HFFc6 (cell line): Measurements from ENCODE around the gene LRFN5. TPM values are rescaled to one million over a fixed set of nuclear protein-coding genes. Genes with fewer than 3 reads are reported as not detected.

Experiments used
- DNase-seq: peaks from one replicate; pipeline ENCODE4 v3.0.0-alpha.2; 2018
- H3K27ac Mint-ChIP-seq: 2 replicates; pipeline ENCODE4 v1.8.0; 2020; ENCODE audit warnings: mild to moderate bottlenecking, mixed read lengths
- H3K27me3 Mint-ChIP-seq: 2 replicates; pipeline ENCODE4 v1.8.0; 2021; ENCODE audit warnings: mild to moderate bottlenecking, moderate library complexity, mixed read lengths; ENCODE audit not compliant: insufficient read depth
- H3K36me3 Mint-ChIP-seq: 2 replicates; pipeline ENCODE4 v1.8.0; 2021; ENCODE audit warnings: low read depth, mixed read lengths
- H3K4me1 Mint-ChIP-seq: 2 replicates; pipeline ENCODE4 v1.8.0; 2020; ENCODE audit warnings: low read depth, mixed read lengths
- H3K4me3 Mint-ChIP-seq: 2 replicates; pipeline ENCODE4 v1.8.0; 2020; ENCODE audit warnings: mild to moderate bottlenecking, moderate library complexity, mixed read lengths
- H3K9me3 Mint-ChIP-seq: 2 replicates; pipeline ENCODE4 v1.8.0; 2020; ENCODE audit warnings: mild to moderate bottlenecking, mixed read lengths
- CTCF ChIP-seq: fragments of 200-600 bp; sonication (generic); IDR thresholded peaks from 2 replicates; pipeline ENCODE4 v1.5.0; 2021; ENCODE audit warnings: antibody characterized with exemption, mild to moderate bottlenecking
- total RNA-seq, 6 experiments: library from RNA; stranded (reverse); fragmentation: NEBNext Ultra II Directional; extraction: Animal tissue kit (Norgen Biotek cat#: 25700); gene quantifications; 2 replicates in 1 of 6; 3 replicates in 5 of 6; pipeline ENCODE4 v1.2.3, GENCODE V29; 2021

Gene LRFN5
- total RNA-seq, 6 experiments from 2014 or later = not detected

GRCh38 chr14:41824441-41824840 lies 217.8 kb downstream of the LRFN5 start:
- no peaks in the 10 kb centered on the region for H3K27me3 Mint-ChIP-seq
- no peak for TF ChIP-seq CTCF

GRCh38 chr14:41825622-41826021 lies 218.9 kb downstream of the LRFN5 start:
- no peak for DNase-seq
- H3K4me1 Mint-ChIP-seq = no peaks in the 10 kb centered on the region
- no peak overlapping the region for H3K27ac Mint-ChIP-seq
- H3K4me3 Mint-ChIP-seq = no peak overlapping the region
- H3K9me3 Mint-ChIP-seq = peaks cover 50% of the 10 kb centered on the region
- no peaks in the 10 kb centered on the region for H3K36me3 Mint-ChIP-seq
- no peaks in the 10 kb centered on the region for H3K27me3 Mint-ChIP-seq
- TF ChIP-seq CTCF = no peak

More at GRCh38 chr14:41824441-41824840, 217.8 kb downstream of the LRFN5 start:
- Mint-ChIP-seq H3K36me3 (no peaks in the 10 kb centered on the region), H3K27ac (no peak overlapping the region), H3K9me3 (peaks cover 59% of the 10 kb centered on the region), H3K4me1 (no peaks in the 10 kb centered on the region), H3K4me3 (no peak overlapping the region)
- DNase-seq = no peak

- Mint-ChIP-seq H3K9me3 (peaks cover 18% of the 10 kb centered on the region), H3K4me1 (no peaks in the 10 kb centered on the region), H3K27me3 (no peaks in the 10 kb centered on the region), H3K36me3 (no peaks in the 10 kb centered on the region), H3K4me3 (no peak overlapping the region), H3K27ac (no peak overlapping the region)
- no peak for TF ChIP-seq CTCF
- DNase-seq = no peak
These were observed 224.2 kb downstream of the LRFN5 start for GRCh38 chr14:41830714-41831406.

- Mint-ChIP-seq H3K9me3 (peaks cover 25% of the 10 kb centered on the region), H3K27me3 (no peaks in the 10 kb centered on the region), H3K4me3 (no peak overlapping the region), H3K27ac (no peak overlapping the region), H3K36me3 (no peaks in the 10 kb centered on the region), H3K4me1 (no peaks in the 10 kb centered on the region)
- TF ChIP-seq CTCF = no peak
- DNase-seq = no peak
These were observed 233.0 kb downstream of the LRFN5 start for GRCh38 chr14:41839661-41840060.

- no peaks in the 10 kb centered on the region for H3K27me3 Mint-ChIP-seq
- no peak for DNase-seq
- no peaks in the 10 kb centered on the region for H3K4me1 Mint-ChIP-seq
- TF ChIP-seq CTCF = no peak
- peaks cover 26% of the 10 kb centered on the region for H3K9me3 Mint-ChIP-seq
- H3K27ac Mint-ChIP-seq = no peak overlapping the region
- no peak overlapping the region for H3K4me3 Mint-ChIP-seq
- no peaks in the 10 kb centered on the region for H3K36me3 Mint-ChIP-seq
These were observed 252.7 kb downstream of the LRFN5 start for GRCh38 chr14:41859336-41859735.
